HL-60 (cell line): Measurements from ENCODE around the gene NGF.

ENCODE experiments used
- TF ChIP-seq, protein P1 (sequence below): IDR thresholded peaks from one replicate; pipeline ENCODE4 v1.5.1; 2011; ENCODE audit warnings: low read length, control low read depth, inconsistent platforms; ENCODE audit not compliant: insufficient read depth
- TF ChIP-seq, protein P2 (sequence below): IDR thresholded peaks from 2 replicates; pipeline ENCODE4 v1.6.1; 2012; ENCODE audit warnings: low read depth; ENCODE audit not compliant: insufficient replicate concordance

DNA sequence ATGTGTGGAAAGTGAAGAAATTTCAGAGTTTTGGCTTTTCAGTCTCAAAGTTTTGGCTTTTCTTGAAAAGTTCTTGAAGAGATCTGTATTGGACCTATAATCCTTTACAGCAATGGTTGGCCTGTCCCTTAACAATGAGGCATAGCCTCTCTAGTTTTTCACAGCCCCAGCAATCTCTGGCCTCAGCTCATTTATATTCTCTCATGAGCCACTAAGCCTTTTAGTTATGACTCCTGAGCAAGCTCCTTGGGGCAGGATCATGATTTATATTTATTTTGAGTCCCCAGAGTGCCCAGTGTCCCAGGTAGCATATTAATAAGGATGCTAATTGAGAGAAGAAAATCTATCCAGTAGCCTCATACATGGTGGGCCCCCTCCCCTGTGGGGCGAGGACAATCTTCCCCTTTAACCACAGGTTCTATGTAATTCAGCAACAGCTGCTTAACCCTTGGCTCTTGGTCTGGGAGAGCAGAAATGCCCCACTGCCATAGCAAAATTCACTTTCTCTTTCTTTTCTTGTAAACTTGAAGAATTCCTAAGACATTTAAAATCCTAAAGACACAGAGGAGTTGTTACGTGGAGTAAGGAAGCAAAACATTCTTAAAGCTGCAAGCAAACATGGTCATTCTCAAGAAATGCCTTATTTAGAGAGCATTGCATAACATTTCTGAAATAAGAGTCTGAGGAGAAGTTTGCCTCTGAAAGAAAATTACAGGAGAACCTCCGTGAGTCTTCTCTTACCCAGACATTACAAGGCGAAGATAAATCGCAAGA is 6.3 kb downstream of the NGF start:
- TF ChIP-seq, protein P1, sequence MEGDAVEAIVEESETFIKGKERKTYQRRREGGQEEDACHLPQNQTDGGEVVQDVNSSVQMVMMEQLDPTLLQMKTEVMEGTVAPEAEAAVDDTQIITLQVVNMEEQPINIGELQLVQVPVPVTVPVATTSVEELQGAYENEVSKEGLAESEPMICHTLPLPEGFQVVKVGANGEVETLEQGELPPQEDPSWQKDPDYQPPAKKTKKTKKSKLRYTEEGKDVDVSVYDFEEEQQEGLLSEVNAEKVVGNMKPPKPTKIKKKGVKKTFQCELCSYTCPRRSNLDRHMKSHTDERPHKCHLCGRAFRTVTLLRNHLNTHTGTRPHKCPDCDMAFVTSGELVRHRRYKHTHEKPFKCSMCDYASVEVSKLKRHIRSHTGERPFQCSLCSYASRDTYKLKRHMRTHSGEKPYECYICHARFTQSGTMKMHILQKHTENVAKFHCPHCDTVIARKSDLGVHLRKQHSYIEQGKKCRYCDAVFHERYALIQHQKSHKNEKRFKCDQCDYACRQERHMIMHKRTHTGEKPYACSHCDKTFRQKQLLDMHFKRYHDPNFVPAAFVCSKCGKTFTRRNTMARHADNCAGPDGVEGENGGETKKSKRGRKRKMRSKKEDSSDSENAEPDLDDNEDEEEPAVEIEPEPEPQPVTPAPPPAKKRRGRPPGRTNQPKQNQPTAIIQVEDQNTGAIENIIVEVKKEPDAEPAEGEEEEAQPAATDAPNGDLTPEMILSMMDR: no peak
- TF ChIP-seq, protein P2, sequence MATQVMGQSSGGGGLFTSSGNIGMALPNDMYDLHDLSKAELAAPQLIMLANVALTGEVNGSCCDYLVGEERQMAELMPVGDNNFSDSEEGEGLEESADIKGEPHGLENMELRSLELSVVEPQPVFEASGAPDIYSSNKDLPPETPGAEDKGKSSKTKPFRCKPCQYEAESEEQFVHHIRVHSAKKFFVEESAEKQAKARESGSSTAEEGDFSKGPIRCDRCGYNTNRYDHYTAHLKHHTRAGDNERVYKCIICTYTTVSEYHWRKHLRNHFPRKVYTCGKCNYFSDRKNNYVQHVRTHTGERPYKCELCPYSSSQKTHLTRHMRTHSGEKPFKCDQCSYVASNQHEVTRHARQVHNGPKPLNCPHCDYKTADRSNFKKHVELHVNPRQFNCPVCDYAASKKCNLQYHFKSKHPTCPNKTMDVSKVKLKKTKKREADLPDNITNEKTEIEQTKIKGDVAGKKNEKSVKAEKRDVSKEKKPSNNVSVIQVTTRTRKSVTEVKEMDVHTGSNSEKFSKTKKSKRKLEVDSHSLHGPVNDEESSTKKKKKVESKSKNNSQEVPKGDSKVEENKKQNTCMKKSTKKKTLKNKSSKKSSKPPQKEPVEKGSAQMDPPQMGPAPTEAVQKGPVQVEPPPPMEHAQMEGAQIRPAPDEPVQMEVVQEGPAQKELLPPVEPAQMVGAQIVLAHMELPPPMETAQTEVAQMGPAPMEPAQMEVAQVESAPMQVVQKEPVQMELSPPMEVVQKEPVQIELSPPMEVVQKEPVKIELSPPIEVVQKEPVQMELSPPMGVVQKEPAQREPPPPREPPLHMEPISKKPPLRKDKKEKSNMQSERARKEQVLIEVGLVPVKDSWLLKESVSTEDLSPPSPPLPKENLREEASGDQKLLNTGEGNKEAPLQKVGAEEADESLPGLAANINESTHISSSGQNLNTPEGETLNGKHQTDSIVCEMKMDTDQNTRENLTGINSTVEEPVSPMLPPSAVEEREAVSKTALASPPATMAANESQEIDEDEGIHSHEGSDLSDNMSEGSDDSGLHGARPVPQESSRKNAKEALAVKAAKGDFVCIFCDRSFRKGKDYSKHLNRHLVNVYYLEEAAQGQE: no peak
